RWPE1 (cell line): Measurements from ENCODE around the gene VWA8.
"Not testable (repeated sequence)": the region's sequence is repeated elsewhere in the genome, so short reads cannot be mapped to it uniquely, and the experiment has no call there.

Experiments
- CTCF ChIA-PET: fragments of 350-600 bp; sonication (Branson Sonifier 250); formaldehyde crosslinking; extraction: SDS; loops from one replicate; lab custom pipeline; 2021; lab: Yijun Ruan, JAX
- POLR2A ChIA-PET: fragments of 400-600 bp; formaldehyde crosslinking; extraction: SDS; loops from one replicate; lab custom pipeline; 2020; ENCODE audit warnings: antibody characterized with exemption; ENCODE audit not compliant: low non-redundant PET; lab: Yijun Ruan, JAX
- DNase-seq: peaks from one replicate; pipeline ENCODE4 v3.0.0; 2012; ENCODE audit warnings: low spot score
- H3K27ac ChIP-seq: fragments of 450-650 bp; 2 replicates; pipeline ENCODE4 v1.5.1; 2017
- TF ChIP-seq, protein P1 (sequence below): fragments of 450-650 bp; conservative IDR thresholded peaks from 2 replicates; pipeline ENCODE4 v1.5.1; 2017; ENCODE audit warnings: low read depth, mild to moderate bottlenecking

VWA8 gene

DNA sequence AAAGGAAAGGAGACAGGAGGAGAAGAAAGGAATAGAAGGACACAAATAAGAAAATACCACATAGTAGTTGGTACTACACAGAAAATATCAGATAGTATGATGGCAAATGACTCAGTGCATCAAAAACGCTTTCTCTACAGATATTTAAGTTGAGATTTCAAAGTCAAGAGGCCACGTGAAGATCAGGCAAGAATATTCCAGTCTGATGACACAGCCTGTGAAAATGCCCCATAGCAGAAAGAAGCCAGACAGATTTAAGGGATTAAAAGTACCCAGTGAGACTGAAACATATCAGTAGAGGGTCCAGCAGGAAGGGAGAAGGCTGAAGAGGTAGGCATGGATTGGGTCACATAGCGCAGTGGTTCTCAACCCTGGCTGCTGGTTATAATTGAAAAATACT lies 113.7 kb downstream of the VWA8 start:
- no peak for DNase-seq
- TF ChIP-seq, protein P1, sequence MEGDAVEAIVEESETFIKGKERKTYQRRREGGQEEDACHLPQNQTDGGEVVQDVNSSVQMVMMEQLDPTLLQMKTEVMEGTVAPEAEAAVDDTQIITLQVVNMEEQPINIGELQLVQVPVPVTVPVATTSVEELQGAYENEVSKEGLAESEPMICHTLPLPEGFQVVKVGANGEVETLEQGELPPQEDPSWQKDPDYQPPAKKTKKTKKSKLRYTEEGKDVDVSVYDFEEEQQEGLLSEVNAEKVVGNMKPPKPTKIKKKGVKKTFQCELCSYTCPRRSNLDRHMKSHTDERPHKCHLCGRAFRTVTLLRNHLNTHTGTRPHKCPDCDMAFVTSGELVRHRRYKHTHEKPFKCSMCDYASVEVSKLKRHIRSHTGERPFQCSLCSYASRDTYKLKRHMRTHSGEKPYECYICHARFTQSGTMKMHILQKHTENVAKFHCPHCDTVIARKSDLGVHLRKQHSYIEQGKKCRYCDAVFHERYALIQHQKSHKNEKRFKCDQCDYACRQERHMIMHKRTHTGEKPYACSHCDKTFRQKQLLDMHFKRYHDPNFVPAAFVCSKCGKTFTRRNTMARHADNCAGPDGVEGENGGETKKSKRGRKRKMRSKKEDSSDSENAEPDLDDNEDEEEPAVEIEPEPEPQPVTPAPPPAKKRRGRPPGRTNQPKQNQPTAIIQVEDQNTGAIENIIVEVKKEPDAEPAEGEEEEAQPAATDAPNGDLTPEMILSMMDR: no peak
- POLR2A ChIA-PET: no interaction called here
- CTCF ChIA-PET: no interaction called here
- H3K27ac ChIP-seq: no peak overlapping the region

DNA sequence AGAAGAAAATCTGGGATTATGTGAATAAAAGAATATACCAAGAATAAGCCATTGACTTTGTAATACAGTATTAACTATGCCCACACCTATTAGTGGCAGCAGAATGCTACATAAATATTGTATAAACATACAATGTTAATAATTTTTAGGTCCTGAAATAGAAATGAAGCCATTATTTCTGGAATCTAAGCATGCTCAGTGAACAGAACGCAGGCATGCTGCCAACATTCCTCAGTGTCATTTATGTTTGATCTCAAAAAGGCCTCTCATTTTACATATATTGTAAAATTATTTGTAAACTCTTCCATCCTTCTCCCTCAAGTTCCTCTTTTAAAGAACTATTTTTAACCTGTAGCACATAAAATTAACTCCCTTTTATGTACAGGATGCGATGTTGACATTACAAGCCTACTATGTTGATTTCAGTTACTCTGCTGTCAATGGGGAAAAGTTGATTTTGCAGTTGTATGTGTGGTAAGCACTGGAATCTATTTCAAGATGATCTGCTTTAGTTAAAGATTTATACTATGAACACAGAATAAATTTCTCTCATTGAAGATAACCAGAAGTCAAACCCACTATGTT lies 118.8 kb downstream of the VWA8 start:
- TF ChIP-seq, protein P1: no peak
- no peak for DNase-seq
- POLR2A ChIA-PET: no interaction called here
- CTCF ChIA-PET: interaction anchor here (0.6 to 0.8 kb wide), 2 partner anchors 59 to 278 kb away, joined by 3 read pairs; no protein-coding TSS in a partner anchor
- H3K27ac ChIP-seq: no peak overlapping the region

DNA sequence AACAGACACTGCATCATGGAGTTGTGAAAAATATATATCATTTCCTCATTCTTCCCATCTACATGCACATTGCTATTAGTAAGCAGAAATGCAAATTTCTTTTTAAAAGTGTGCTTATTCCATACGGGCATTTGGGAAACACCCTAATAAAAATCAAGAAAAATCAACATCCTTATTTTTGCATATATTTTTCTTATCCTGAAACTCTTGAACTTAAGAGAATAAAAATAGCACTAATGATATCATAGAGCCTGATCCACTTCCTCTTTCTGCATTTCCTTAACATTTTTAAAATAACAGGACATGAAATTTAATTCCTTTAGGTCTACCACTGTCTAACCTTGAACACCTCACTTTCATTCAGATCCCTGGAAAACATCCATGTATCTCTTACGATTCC lies 123.3 kb downstream of the VWA8 start:
- DNase-seq: no peak
- TF ChIP-seq, protein P1: no peak
- POLR2A ChIA-PET: no interaction called here
- H3K27ac ChIP-seq: no peak overlapping the region
- CTCF ChIA-PET: interaction anchor here (0.6 to 0.7 kb wide), 2 partner anchors 16 to 293 kb away, joined by 3 read pairs; no protein-coding TSS in a partner anchor

DNA sequence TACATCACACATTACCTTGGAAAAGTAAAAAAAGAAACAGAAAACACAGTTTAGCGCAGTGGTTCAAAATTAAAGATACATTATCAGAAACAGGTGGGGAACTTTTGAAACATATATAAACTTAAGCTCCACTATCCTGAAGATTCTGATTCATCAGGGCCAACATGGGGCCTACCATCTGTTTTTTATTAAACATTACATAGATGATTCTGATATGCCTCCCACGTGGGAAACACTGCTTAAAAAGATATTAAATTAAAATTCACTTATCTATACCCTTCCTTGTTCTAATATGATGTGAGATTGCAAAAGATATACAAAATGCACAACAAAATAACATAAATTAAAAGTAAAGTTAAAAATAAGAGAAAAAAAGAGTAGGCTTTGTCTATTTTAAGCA lies 125.0 kb downstream of the VWA8 start:
- TF ChIP-seq, protein P1: no peak

DNA sequence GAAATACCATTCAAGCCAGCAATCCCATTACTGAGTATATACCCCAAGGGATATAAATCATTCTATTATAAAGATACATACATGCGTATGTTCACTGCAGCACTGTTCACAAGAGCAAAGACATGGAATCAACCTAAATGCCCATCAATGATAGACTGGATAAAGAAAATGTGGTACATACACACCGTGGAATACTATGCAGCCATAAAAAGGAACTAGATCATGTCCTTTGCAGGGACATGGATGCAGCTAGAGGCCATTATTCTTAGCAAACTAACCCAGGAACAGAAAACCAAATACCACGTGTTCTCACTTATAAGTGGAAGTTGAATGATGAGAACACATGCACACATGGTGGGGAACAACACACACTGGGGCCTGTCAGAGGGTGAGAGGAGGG lies 126.2 kb downstream of the VWA8 start:
- CTCF ChIA-PET, H3K27ac ChIP-seq, POLR2A ChIA-PET, DNase-seq: not testable (repeated sequence)

More for the DNA sequence above, 125.0 kb downstream of the VWA8 start:
- no peak for DNase-seq
- ChIA-PET POLR2A (no interaction called here), CTCF (interaction anchor here (0.6 kb wide), 1 partner anchor 281 kb away, joined by 3 read pairs; no protein-coding TSS in a partner anchor)
- H3K27ac ChIP-seq: no peak overlapping the region

DNA sequence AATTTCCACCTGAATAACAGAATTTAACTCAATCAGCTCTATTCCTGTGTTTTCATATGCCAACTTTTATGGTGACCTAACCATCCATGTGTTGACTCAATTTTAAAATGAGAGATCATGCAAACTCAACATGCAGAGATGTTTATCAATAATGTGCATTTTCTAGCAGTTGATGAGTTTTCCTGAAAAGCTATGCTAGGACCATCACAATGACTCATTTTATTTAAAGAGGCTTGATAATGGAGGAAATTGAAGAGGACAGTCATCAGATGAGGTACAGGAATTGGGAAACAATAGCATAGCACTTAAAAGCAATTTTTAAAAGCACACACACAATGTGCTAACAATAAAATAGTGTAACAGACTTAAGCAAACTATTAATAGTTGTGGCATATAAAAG lies 127.1 kb downstream of the VWA8 start:
- POLR2A ChIA-PET: no interaction called here
- no peak for DNase-seq
- CTCF ChIA-PET: no interaction called here
- H3K27ac ChIP-seq: no peak overlapping the region
- TF ChIP-seq, protein P1: no peak

DNA sequence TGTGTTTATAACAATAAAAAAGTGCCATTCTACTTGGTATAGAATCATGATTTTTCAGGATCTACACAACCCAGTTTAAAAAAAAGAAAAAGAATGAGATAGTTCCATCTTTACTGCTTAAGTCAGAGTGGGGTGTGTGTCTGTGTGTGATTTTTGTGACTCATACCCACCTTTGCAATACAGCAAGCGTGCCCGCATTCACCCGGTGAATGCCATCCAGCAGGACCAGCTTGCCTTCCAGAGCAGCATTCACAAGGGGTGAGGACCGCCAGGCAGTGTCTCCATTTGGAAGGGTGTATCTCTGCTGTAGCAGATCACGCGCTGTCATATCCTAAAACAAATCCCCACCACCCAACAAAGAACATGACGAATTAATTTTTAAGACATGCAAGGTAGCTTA lies 127.7 kb downstream of the VWA8 start:
- POLR2A ChIA-PET: no interaction called here
- TF ChIP-seq, protein P1: no peak
- CTCF ChIA-PET: no interaction called here
- H3K27ac ChIP-seq: no peak overlapping the region
- DNase-seq: no peak
